ENCODE results near the gene GATAD2B.

GATAD2B gene

GRCh38 chr1:153774026-153774595 is 148.7 kb downstream of the GATAD2B start:
- DNase-seq (ENCODE audit: low read depth in 1 of 2, low spot score in 1 of 2), result no peak
- Histone ChIP-seq H3K4me3 (replicated peaks; ENCODE audit: insufficient read depth, low read length) (no peak overlapping the region), H3K27me3 (ENCODE audit: insufficient read depth, poor library complexity, severe bottlenecking) (no peaks in the 10 kb centered on the region), H3K27ac (replicated peaks) (no peak overlapping the region)
- TF ChIP-seq REST (IDR thresholded peaks at IDR 0.05; ENCODE audit: insufficient replicate concordance, low read depth), result no peak
- no peak for TF ChIP-seq CTCF (IDR thresholded peaks at IDR 0.05; ENCODE audit: insufficient read depth, low read length)
- TF ChIP-seq SPI1 (IDR thresholded peaks at IDR 0.05; ENCODE audit: borderline replicate concordance, low read depth), result no peak
- TF ChIP-seq POLR2AphosphoS5 (IDR thresholded peaks at IDR 0.05; ENCODE audit: low read depth), result no peak
- no peak for TF ChIP-seq GABPA (IDR thresholded peaks at IDR 0.05; ENCODE audit: low read depth)

GRCh38 chr1:153773096-153773921 is 149.5 kb downstream of the GATAD2B start:
- Histone ChIP-seq H3K27me3 (ENCODE audit: insufficient read depth, poor library complexity, severe bottlenecking) (no peaks in the 10 kb centered on the region), H3K27ac (replicated peaks) (peak overlapping the region; percentile 52), H3K4me3 (replicated peaks; ENCODE audit: insufficient read depth, low read length) (no peak overlapping the region)
- 0 out of 2 replicates have a peak, but pooled peaks have one; percentile 3 for TF ChIP-seq SPI1 (IDR thresholded peaks at IDR 0.05; ENCODE audit: borderline replicate concordance, low read depth)
- 0 out of 2 replicates have a peak, but pooled peaks have one; percentile 4 for TF ChIP-seq POLR2AphosphoS5 (IDR thresholded peaks at IDR 0.05; ENCODE audit: low read depth)
- TF ChIP-seq CTCF (IDR thresholded peaks at IDR 0.05; ENCODE audit: insufficient read depth, low read length), result no peak
- DNase-seq (ENCODE audit: low read depth in 1 of 2, low spot score in 1 of 2), result peak in 1 of 2 experiments; percentile 55

- TF ChIP-seq CTCF (IDR thresholded peaks at IDR 0.05; ENCODE audit: insufficient read depth, low read length) (no peak), POLR2AphosphoS5 (IDR thresholded peaks at IDR 0.05; ENCODE audit: low read depth) (no peak), GABPA (IDR thresholded peaks at IDR 0.05; ENCODE audit: low read depth) (no peak), REST (IDR thresholded peaks at IDR 0.05; ENCODE audit: insufficient replicate concordance, low read depth) (no peak), SPI1 (IDR thresholded peaks at IDR 0.05; ENCODE audit: borderline replicate concordance, low read depth) (no peak)
- H3K27me3 ChIP-seq (ENCODE audit: insufficient read depth, poor library complexity, severe bottlenecking), result no peaks in the 10 kb centered on the region
- H3K4me3 ChIP-seq (replicated peaks; ENCODE audit: insufficient read depth, low read length), result no peak overlapping the region
- DNase-seq (ENCODE audit: low read depth in 1 of 2, low spot score in 1 of 2), result no peak
- H3K27ac ChIP-seq (replicated peaks), result no peak overlapping the region; the same call in 1 of the 2 replicates
These were observed 150.8 kb downstream of the GATAD2B start for GRCh38 chr1:153771841-153772593.
